ENCODE data around the gene GBA2. TPM values are rescaled to one million over a fixed set of nuclear protein-coding genes. Genes with fewer than 3 reads are reported as not detected.
A peak's percentile ranks its signal among the peaks of the same experiment; 100 is the strongest.

GBA2 gene
- total RNA-seq, 1 donor from 2014 or later, result 77.3 TPM

DNA sequence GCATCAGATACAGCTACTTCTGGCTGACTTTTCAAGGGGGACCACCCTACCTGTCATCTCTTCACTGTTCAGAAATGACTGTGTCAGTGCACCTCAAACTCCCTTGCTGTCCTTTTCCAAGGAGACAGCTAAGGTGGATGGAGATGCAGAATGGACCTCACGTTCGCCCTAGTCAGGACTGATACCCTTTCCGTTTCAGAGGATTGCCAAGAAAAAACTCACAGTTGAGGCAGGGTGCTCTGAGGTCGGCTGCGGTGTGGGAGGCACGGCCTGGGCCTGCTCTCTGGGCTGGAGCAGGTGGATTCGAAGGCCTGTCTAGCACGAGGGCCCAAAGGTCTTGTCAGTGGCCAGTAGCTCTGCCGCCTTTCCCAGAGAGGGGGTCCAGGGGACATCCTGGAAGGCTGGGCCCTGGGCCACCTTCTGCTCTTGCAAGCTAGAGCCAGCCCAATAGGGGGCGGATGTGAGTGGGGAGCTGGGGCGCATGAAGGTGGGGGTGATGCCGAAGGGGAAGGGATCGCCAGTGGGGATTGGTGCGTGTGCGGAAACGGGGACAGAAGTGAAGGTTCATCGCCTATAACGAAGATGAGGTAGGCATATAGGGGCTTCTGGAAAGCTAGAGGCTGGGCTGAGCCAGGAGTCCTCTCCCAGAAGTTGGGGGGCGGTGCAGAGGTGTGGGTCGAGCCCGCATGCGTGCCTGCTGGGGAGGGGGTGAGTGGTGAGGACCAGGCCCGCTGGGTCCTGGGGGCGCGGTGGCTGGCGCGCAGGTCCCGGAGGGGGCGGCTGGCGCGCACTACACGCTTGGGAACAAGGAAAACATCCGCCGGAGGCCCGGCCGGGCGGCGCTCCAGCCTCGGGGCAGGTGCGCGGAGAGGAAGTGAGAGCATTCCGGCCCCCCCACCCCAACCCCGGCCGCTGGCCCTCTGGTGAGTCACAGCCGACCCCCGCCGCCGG lies 7.5 kb upstream of the GBA2 start:
- Histone ChIP-seq H3K27me3 (no peaks in the 10 kb centered on the region), H3K9me3 (no peaks in the 10 kb centered on the region), H3K27ac (peak overlapping the region; percentile 70), H3K36me3 (peaks cover 0 to 29% of the 10 kb centered on the region in 2 donors), H3K4me1 (peaks cover 23% of the 10 kb centered on the region), H3K4me3 (peak overlapping the region; percentile 47 to 53)
- intact Hi-C loops (cut with DNase I), result loop anchor here (10.0 kb wide), 1 partner anchor 1438 kb away; no protein-coding TSS in a partner anchor
- DNase-seq (ENCODE audit: extremely low spot score in 2 of 2), result no peak
- TF ChIP-seq, protein P1, sequence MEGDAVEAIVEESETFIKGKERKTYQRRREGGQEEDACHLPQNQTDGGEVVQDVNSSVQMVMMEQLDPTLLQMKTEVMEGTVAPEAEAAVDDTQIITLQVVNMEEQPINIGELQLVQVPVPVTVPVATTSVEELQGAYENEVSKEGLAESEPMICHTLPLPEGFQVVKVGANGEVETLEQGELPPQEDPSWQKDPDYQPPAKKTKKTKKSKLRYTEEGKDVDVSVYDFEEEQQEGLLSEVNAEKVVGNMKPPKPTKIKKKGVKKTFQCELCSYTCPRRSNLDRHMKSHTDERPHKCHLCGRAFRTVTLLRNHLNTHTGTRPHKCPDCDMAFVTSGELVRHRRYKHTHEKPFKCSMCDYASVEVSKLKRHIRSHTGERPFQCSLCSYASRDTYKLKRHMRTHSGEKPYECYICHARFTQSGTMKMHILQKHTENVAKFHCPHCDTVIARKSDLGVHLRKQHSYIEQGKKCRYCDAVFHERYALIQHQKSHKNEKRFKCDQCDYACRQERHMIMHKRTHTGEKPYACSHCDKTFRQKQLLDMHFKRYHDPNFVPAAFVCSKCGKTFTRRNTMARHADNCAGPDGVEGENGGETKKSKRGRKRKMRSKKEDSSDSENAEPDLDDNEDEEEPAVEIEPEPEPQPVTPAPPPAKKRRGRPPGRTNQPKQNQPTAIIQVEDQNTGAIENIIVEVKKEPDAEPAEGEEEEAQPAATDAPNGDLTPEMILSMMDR (IDR thresholded peaks at IDR 0.05), result peak in 1 of 3 experiments; percentile 32
- TF ChIP-seq POLR2A (IDR thresholded peaks at IDR 0.05), result no peak
- TF ChIP-seq POLR2AphosphoS5 (IDR thresholded peaks at IDR 0.05; ENCODE audit: insufficient read depth in 1 of 2, low read depth in 1 of 2), result no peak

DNA sequence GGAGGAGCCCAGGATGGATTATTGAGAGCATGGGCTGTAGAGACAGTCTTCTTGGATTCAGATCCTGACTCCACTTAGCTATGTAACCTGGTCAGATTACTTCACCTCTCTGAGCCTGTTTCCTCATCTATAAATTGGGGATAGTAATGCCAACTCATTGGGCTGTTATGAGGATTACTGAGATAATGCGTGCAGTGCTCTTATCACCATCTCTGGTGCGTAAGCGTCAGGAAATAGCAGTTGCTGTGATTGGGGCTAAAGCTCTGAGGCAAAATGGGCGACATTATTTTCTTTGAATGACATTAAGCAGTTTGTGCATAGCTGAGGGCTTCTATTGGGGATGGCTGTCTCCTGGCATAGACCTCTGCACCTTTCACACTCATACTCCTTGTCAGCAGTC lies 6.0 kb upstream of the GBA2 start:
- Histone ChIP-seq H3K4me3 (no peak overlapping the region), H3K36me3 (peaks cover 0 to 40% of the 10 kb centered on the region in 2 donors), H3K27me3 (no peaks in the 10 kb centered on the region), H3K27ac (no peak overlapping the region), H3K9me3 (no peaks in the 10 kb centered on the region), H3K4me1 (peaks cover 29% of the 10 kb centered on the region)
- TF ChIP-seq POLR2AphosphoS5 (IDR thresholded peaks at IDR 0.05; ENCODE audit: insufficient read depth in 1 of 2, low read depth in 1 of 2) (no peak), POLR2A (IDR thresholded peaks at IDR 0.05) (no peak)
- TF ChIP-seq, protein P1 (IDR thresholded peaks at IDR 0.05), result no peak
- no peak for DNase-seq (ENCODE audit: extremely low spot score in 2 of 2)
- intact Hi-C loops (cut with DNase I), result loop anchor here (10.0 kb wide), 1 partner anchor 1440 kb away; no protein-coding TSS in a partner anchor

DNA sequence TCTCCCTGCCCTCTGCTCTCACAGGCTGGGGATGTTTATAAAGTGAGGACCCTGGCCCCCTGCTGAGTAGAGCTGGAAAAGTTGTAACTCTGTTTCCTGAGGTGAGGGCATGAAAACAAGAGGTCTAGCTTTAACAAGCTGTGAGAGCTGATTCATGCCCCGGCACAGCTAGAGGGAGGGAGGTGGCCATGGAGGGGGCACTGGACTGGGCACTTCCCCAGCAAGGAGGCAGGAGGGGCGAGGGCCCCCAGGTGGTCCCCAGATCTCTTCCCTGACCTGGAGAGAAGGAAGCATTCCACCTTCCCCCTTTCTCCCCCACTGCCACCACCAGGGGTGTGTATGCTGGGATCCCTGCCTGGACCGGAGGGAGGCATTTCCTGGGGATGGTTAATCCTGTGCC lies 5.2 kb upstream of the GBA2 start, which contains the start of gene MSMP:
MSMP (minus strand) TSS at position 13 of the 400 bp plus-strand sequence. CDS start 147 bp downstream, outside the sequence.
- Histone ChIP-seq H3K4me1 (peaks cover 37% of the 10 kb centered on the region), H3K9me3 (no peaks in the 10 kb centered on the region), H3K4me3 (no peak within 1 kb of the TSS), H3K27me3 (no peaks in the 10 kb centered on the region), H3K27ac (no peak within 1 kb of the TSS), H3K36me3 (peaks cover 0 to 40% of the 10 kb centered on the region in 2 donors)
- no peak for DNase-seq (ENCODE audit: extremely low spot score in 2 of 2)
- TF ChIP-seq POLR2A (IDR thresholded peaks at IDR 0.05) (no peak), POLR2AphosphoS5 (IDR thresholded peaks at IDR 0.05; ENCODE audit: insufficient read depth in 1 of 2, low read depth in 1 of 2) (no peak)
- TF ChIP-seq, protein P1 (IDR thresholded peaks at IDR 0.05), result no peak
- intact Hi-C loops (cut with DNase I), result loop anchor here (10.0 kb wide), 1 partner anchor 1441 kb away; no protein-coding TSS in a partner anchor

DNA sequence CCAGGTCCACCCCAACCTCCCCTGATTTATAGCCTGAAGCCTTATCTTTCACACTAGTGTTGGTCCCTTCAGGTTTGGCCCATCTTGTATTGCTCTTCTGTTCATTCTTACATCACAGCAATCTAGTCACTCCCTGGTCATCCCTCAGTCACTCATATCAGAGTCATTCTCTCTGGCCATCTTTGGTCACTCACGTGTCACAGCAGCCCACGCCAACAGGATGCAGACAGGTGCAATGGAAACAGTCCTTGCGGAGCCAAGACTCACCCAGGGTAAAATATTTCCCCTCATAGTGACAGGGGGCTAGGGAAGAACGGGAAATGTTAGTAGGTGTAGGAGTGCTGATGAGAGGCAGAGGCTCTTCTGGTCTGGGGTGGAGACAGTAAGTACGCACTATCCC lies 4.4 kb upstream of the GBA2 start:
- H3K4me3 ChIP-seq, result no peak overlapping the region
- no peak for DNase-seq (ENCODE audit: extremely low spot score in 2 of 2)
- H3K27ac ChIP-seq, result no peak overlapping the region
- H3K9me3 ChIP-seq, result no peaks in the 10 kb centered on the region
- peaks cover 0 to 40% of the 10 kb centered on the region in 2 donors for H3K36me3 ChIP-seq
- TF ChIP-seq POLR2AphosphoS5 (IDR thresholded peaks at IDR 0.05; ENCODE audit: insufficient read depth in 1 of 2, low read depth in 1 of 2), result no peak
- TF ChIP-seq, protein P1 (IDR thresholded peaks at IDR 0.05), result no peak
- TF ChIP-seq POLR2A (IDR thresholded peaks at IDR 0.05), result no peak
- no peaks in the 10 kb centered on the region for H3K27me3 ChIP-seq
- intact Hi-C loops (cut with DNase I), result loop anchor here (10.0 kb wide), 1 partner anchor 1441 kb away; no protein-coding TSS in a partner anchor
- peaks cover 35% of the 10 kb centered on the region for H3K4me1 ChIP-seq
